GM21529 (cell line): ENCODE measurements around the gene MACO1.

Source experiments
- ATAC-seq: cut with Tn5 transposase; IDR thresholded peaks from one replicate; pipeline ENCODE4 v1.9.1; 2021; ENCODE audit not compliant: unreplicated experiment

Gene MACO1

DNA sequence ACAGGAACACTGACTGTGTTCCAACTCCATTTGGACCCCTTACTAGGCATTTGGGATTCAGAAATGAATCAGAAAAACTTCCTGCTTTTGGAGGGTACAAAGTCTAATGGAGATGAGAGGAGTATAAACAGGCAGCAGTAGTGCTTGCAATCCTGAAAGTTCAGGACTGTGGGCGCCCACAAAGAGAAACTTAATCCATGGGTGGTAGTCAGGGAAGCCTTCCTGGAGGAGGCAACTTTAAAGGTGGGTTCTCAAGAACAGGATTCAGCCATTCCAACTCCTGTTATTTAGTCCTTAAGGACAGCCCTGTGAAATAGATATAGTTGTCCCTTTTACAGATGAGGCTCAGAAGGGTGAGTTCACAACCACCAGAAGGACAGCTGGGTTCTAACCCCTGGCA lies 110.7 kb downstream of the MACO1 start:
- ATAC-seq: no peak

- no peak for ATAC-seq
These were observed 111.4 kb downstream of the MACO1 start for GRCh38 chr1:25541889-25542658.

DNA sequence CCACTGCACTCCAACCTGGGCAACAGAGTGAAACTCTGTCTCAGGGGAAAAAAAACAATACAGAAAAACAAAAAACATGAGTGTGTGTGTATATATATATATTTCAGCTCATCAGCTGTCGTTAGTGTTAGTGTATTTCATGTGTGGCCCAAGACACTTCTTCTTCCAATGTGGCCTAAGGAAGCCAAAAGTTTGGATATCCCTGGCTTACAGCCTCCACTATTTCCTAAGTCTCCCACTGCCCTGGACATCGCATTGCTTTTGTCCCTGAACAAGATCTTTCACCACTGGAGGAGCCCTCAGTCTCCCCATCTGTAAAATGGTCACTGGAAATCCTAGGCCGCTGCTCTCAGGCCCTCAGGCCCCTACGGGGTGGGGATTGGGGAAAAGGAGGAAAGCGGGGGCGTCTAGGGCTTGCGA lies 112.3 kb downstream of the MACO1 start:
- ATAC-seq: peak; percentile 10

- peak; percentile 87 for ATAC-seq
These were observed 112.9 kb downstream of the MACO1 start, which contains the start of gene LDLRAP1 for GRCh38 chr1:25543425-25544242. Gene LDLRAP1, plus strand, starts transcription at chr1:25543606. Its CDS starts 93 bp downstream, at chr1:25543699.

DNA sequence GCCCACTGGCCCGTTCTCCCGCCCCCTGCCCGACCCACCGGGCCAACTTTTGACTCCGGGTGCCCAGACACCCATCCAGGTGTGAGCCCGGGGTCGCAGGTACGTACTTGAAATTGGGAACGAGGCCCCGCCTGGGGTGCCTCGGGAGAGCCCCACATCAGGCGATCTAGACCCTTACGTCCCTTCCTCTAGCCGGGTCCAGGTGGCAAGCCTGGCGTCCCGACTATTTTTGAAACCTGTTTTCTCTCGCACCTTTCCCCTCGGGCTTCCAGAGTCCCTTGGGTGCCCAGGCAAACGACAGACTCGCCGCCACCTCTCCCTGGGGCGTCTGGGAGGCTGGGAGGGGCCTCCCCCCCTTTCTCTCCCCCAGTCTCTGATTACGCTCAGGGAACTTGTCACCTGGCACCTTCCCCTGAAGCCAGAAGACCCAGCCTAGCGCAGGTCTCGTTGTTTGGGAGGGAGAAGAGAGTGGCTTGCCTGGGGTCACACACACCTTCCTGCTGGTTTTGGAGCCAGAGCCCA lies 113.6 kb downstream of the MACO1 start:
- no peak for ATAC-seq

DNA sequence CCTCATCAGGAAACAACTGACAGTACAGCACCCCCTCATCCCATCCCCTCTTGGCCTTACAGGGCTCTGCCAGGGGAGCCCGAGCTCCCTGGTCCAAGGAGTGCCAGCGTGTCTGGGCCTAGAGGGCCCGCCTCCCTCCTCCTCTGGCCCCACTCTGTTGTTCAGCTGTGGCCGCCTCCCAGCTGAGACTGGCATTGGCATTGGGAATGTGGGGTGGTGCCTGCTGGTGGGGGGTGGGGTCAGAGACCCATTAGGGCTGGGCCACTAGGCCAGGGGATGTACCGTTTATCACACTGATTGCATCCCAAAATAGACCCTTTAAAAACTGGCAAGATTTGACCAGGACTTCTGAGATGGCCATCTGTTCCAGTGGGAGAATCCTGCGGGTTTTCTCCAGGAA lies 114.1 kb downstream of the MACO1 start:
- no peak for ATAC-seq

GRCh38 chr1:25545767-25546166 lies 115.1 kb downstream of the MACO1 start:
- ATAC-seq: no peak

GRCh38 chr1:25546193-25546592 lies 115.5 kb downstream of the MACO1 start:
- no peak for ATAC-seq

- ATAC-seq: no peak
These were observed 117.9 kb downstream of the MACO1 start for GRCh38 chr1:25548601-25549000.

DNA sequence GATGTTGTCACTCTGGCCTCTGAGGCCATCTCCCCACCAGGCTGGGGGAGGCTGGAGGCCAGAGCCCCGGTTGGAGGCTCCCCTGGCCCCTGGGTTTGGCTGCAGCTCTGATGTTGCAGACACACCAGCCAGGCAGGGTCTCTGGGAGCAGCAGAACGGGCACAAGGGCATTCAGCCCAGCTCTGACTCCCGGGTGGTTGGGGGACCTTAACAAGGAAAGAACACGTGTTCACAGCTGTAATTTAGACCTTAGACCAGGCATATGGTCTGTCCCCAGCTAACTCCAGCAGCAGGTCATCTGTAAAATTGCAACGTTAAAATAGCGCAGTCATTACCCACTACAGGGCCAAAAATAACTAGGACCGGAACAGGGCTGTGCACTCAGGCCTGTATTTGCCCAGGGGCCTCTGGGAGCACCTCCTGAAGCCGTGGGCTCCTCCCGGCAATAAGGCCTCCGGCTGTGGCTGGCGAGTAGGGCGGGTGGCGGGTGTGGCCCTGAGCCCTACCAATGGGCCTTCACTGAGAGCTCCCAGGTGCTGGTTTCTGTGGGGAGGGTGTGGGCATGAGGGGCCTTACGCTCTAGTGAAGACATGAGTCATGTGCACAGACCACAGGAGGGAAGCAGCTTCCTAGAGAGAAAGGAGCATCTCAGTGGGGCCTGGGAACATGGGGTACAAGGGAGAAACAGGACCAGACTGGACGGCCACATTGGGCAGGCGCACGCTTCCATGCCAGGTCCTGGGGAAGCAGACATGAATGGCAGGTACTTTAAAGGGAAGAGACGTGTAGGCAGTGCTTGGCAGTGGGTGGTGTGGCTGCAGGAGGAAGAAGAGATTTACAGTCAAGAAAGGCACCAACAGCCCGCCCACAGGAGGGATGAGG lies 118.8 kb downstream of the MACO1 start:
- peak; percentile 88 for ATAC-seq
